H1 (cell line): ENCODE measurements around the gene PERCC1. TPM values are rescaled to one million over a fixed set of nuclear protein-coding genes. Genes with fewer than 3 reads are reported as not detected.

Experiments used
- BACH1 ChIP-seq: IDR thresholded peaks from 2 replicates; pipeline ENCODE4 v1.6.1; 2012; ENCODE audit warnings: low read length, improper control_type of control experiment
- GTF2F1 ChIP-seq: IDR thresholded peaks from 2 replicates; pipeline ENCODE4 v1.6.1; 2012; ENCODE audit warnings: low read depth, low read length, improper control_type of control experiment, borderline replicate concordance
- HDAC2 ChIP-seq, 2 experiments: fragments of 300-600 bp in 1 of 2; sonication (generic) in 1 of 2; IDR thresholded peaks; 2 replicates each; pipeline ENCODE4 v1.6.1; 2011 to 2012; ENCODE audit warnings: low read depth in 2 of 2, low read length in 2 of 2, mild to moderate bottlenecking in 2 of 2, moderate library complexity in 2 of 2, borderline replicate concordance in 1 of 2, inconsistent platforms in 1 of 2
- HDAC6 ChIP-seq: IDR thresholded peaks from one replicate; pipeline ENCODE4 v1.7.1; 2012; ENCODE audit warnings: low read depth, mild to moderate bottlenecking, inconsistent platforms, low read length, moderate library complexity
- KDM1A ChIP-seq: fragments of 200-600, 300-600 bp; sonication (generic); IDR thresholded peaks from 2 replicates; pipeline ENCODE4 v1.7.1; 2016; ENCODE audit warnings: mild to moderate bottlenecking, low read length, borderline replicate concordance
- MAFK ChIP-seq: IDR thresholded peaks from 2 replicates; pipeline ENCODE4 v1.6.1; 2012; ENCODE audit warnings: low read depth, mild to moderate bottlenecking, improper control_type of control experiment, low read length
- SAP30 ChIP-seq: fragments of 300-600 bp; sonication (generic); IDR thresholded peaks from 2 replicates; pipeline ENCODE4 v1.7.1; 2012; ENCODE audit warnings: low read length, moderate library complexity, mild to moderate bottlenecking, inconsistent platforms; ENCODE audit not compliant: insufficient read depth, insufficient replicate concordance
- TAF7 ChIP-seq: optimal IDR thresholded peaks from 2 replicates; pipeline ENCODE3; 2011; ENCODE audit warnings: low read depth, mild to moderate bottlenecking, inconsistent platforms, low read length, moderate library complexity, borderline replicate concordance
- TBP ChIP-seq: IDR thresholded peaks from 2 replicates; pipeline ENCODE4 v1.6.1; 2011; ENCODE audit warnings: low read depth, low read length, improper control_type of control experiment
- polyA plus RNA-seq, 7 experiments: library from polyadenylated mRNA; depleted of rRNA in 3 of 7; stranded (reverse) in 5 of 7; unstranded in 2 of 7; fragments of >200 nt in 5 of 7; fragments of 200-250 nt in 2 of 7; gene quantifications; 1 replicate in 5 of 7; 2 replicates in 1 of 7; 4 replicates in 1 of 7; pipeline versions ENCODE4 v1.2.1 to v1.2.3, GENCODE V29; 2011 to 2013; ENCODE audit warnings: missing spikeins in 2 of 7, mixed read lengths in 2 of 7
- total RNA-seq: library from RNA; stranded (reverse); fragmentation: NEBNext Ultra II Directional; extraction: Animal tissue kit (Norgen Biotek cat#: 25700); gene quantifications from 2 replicates; pipeline ENCODE4 v1.2.1, GENCODE V29; 2021
- TF ChIP-seq, protein P1 (sequence below): IDR thresholded peaks from 2 replicates; pipeline ENCODE4 v1.6.1; 2012; ENCODE audit warnings: low read length, inconsistent platforms
- TF ChIP-seq, protein P2 (sequence below): IDR thresholded peaks from 2 replicates; pipeline ENCODE4 v1.6.1; 2012; ENCODE audit warnings: inconsistent platforms

PERCC1 gene
- total and polyA plus RNA-seq, 2 of the 8 experiments (the other 6 are each of a cell fraction or from before 2014, with no cell fraction given), result not detected

DNA sequence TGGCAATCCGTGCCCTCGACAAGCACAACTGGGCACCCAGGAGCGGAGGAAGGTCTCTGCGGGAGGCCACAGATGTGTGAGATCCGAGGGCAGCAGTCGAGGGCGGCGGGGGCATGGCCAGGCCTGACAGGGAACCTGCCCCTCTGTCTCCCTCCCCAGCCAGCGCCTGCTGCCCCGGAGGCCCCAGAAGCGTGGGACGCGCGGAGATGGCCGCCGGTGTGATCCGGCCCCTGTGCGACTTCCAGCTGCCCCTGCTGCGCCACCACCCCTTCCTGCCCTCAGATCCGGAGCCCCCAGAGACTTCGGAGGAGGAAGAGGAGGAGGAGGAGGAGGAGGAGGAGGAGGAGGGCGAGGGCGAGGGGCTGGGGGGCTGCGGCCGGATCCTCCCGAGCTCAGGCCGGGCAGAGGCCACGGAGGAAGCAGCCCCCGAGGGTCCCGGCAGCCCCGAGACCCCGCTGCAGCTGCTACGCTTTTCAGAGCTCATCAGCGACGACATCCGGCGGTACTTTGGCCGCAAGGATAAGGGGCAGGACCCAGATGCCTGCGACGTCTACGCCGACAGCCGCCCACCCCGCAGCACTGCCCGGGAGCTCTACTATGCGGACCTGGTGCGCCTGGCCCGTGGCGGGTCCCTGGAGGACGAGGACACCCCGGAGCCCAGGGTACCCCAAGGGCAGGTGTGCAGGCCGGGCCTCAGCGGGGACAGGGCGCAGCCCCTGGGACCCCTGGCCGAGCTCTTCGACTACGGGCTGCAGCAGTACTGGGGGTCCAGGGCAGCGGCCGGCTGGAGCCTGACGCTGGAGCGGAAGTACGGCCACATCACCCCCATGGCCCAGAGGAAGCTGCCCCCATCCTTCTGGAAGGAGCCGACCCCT lies 1.7 kb downstream of the PERCC1 start (continued):
- TF ChIP-seq TBP (no peak), HDAC6 (no peak), GTF2F1 (no peak), KDM1A (no peak), SAP30 (no peak), TAF7 (no peak), MAFK (no peak), BACH1 (no peak), HDAC2 (IDR thresholded peaks at IDR 0.05; ENCODE audit: borderline replicate concordance in 1 of 2, low read depth in 2 of 2, low read length in 2 of 2) (no peak)
- TF ChIP-seq, protein P1, sequence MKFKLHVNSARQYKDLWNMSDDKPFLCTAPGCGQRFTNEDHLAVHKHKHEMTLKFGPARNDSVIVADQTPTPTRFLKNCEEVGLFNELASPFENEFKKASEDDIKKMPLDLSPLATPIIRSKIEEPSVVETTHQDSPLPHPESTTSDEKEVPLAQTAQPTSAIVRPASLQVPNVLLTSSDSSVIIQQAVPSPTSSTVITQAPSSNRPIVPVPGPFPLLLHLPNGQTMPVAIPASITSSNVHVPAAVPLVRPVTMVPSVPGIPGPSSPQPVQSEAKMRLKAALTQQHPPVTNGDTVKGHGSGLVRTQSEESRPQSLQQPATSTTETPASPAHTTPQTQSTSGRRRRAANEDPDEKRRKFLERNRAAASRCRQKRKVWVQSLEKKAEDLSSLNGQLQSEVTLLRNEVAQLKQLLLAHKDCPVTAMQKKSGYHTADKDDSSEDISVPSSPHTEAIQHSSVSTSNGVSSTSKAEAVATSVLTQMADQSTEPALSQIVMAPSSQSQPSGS, result no peak
- TF ChIP-seq, protein P2, sequence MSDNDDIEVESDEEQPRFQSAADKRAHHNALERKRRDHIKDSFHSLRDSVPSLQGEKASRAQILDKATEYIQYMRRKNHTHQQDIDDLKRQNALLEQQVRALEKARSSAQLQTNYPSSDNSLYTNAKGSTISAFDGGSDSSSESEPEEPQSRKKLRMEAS, result no peak
